ENCODE data around the gene GCKR. TPM values are rescaled to one million over a fixed set of nuclear protein-coding genes. Genes with fewer than 3 reads are reported as not detected.

GCKR gene
- total RNA-seq, 2 donors from 2014 or later: 1.8 to 5.7 TPM

GRCh38 chr2:27507293-27507692 is 10.7 kb downstream of the GCKR start:
- TF ChIP-seq CTCF (IDR thresholded peaks at IDR 0.05): no peak
- H3K4me1 ChIP-seq (ENCODE audit: control insufficient read depth in 1 of 2, low read depth in 2 of 2): no peaks in the 10 kb centered on the region
- H3K27me3 ChIP-seq (replicated peaks; ENCODE audit: insufficient read depth): no peaks in the 10 kb centered on the region
- H3K4me3 ChIP-seq: no peak overlapping the region
- no peak for ATAC-seq (ENCODE audit: insufficient number of reproducible peaks, low FRiP score, low read depth)
- H3K9me3 ChIP-seq: no peaks in the 10 kb centered on the region
- DNase-seq (ENCODE audit: low spot score): no peak
- no peak overlapping the region for H3K27ac ChIP-seq
- no peaks in the 10 kb centered on the region for H3K36me3 ChIP-seq

GRCh38 chr2:27509326-27509725 is 12.7 kb downstream of the GCKR start:
- Histone ChIP-seq H3K36me3 (no peaks in the 10 kb centered on the region), H3K4me3 (no peak overlapping the region), H3K27me3 (replicated peaks; ENCODE audit: insufficient read depth) (no peaks in the 10 kb centered on the region), H3K9me3 (no peaks in the 10 kb centered on the region), H3K4me1 (ENCODE audit: control insufficient read depth in 1 of 2, low read depth in 2 of 2) (no peaks in the 10 kb centered on the region), H3K27ac (no peak overlapping the region)
- TF ChIP-seq CTCF (IDR thresholded peaks at IDR 0.05): no peak
- DNase-seq (ENCODE audit: low spot score) (no peak), ATAC-seq (ENCODE audit: insufficient number of reproducible peaks, low FRiP score, low read depth) (no peak)

- no peaks in the 10 kb centered on the region for H3K27me3 ChIP-seq (replicated peaks; ENCODE audit: insufficient read depth)
- no peaks in the 10 kb centered on the region for H3K36me3 ChIP-seq
- no peaks in the 10 kb centered on the region for H3K4me1 ChIP-seq (ENCODE audit: control insufficient read depth in 1 of 2, low read depth in 2 of 2)
- H3K9me3 ChIP-seq: no peaks in the 10 kb centered on the region
- DNase-seq (ENCODE audit: low spot score) (no peak), ATAC-seq (ENCODE audit: insufficient number of reproducible peaks, low FRiP score, low read depth) (no peak)
- H3K4me3 ChIP-seq: no peak overlapping the region
- no peak for TF ChIP-seq CTCF (IDR thresholded peaks at IDR 0.05)
- H3K27ac ChIP-seq: no peak overlapping the region
These were observed 21.6 kb downstream of the GCKR start for GRCh38 chr2:27518113-27518781.

- no peak overlapping the region for H3K27ac ChIP-seq
- TF ChIP-seq CTCF (IDR thresholded peaks at IDR 0.05): no peak
- ATAC-seq (ENCODE audit: insufficient number of reproducible peaks, low FRiP score, low read depth) (no peak), DNase-seq (ENCODE audit: low spot score) (no peak)
- no peaks in the 10 kb centered on the region for H3K4me1 ChIP-seq (ENCODE audit: control insufficient read depth in 1 of 2, low read depth in 2 of 2)
- no peaks in the 10 kb centered on the region for H3K36me3 ChIP-seq
- no peaks in the 10 kb centered on the region for H3K9me3 ChIP-seq
- no peaks in the 10 kb centered on the region for H3K27me3 ChIP-seq (replicated peaks; ENCODE audit: insufficient read depth)
- H3K4me3 ChIP-seq: no peak overlapping the region
These were observed 22.1 kb downstream of the GCKR start for GRCh38 chr2:27518782-27519113.

GRCh38 chr2:27520316-27520715 is 23.7 kb downstream of the GCKR start:
- DNase-seq (ENCODE audit: low spot score): no peak
- Histone ChIP-seq H3K4me3 (no peak overlapping the region), H3K9me3 (no peaks in the 10 kb centered on the region), H3K27me3 (replicated peaks; ENCODE audit: insufficient read depth) (no peaks in the 10 kb centered on the region), H3K36me3 (no peaks in the 10 kb centered on the region), H3K4me1 (ENCODE audit: control insufficient read depth in 1 of 2, low read depth in 2 of 2) (no peaks in the 10 kb centered on the region), H3K27ac (no peak overlapping the region)
- ATAC-seq (ENCODE audit: insufficient number of reproducible peaks, low FRiP score, low read depth): no peak
- no peak for TF ChIP-seq CTCF (IDR thresholded peaks at IDR 0.05)
